HFFc6 (cell line): ENCODE measurements around the gene PTH1R. TPM values are rescaled to one million over a fixed set of nuclear protein-coding genes. Genes with fewer than 3 reads are reported as not detected.
A peak's percentile ranks its signal among the peaks of the same experiment; 100 is the strongest.

ENCODE experiments used
- DNase-seq: peaks from one replicate; pipeline ENCODE4 v3.0.0-alpha.2; 2018
- H3K27ac Mint-ChIP-seq: 2 replicates; pipeline ENCODE4 v1.8.0; 2020; ENCODE audit warnings: mild to moderate bottlenecking, mixed read lengths
- H3K27me3 Mint-ChIP-seq: 2 replicates; pipeline ENCODE4 v1.8.0; 2021; ENCODE audit warnings: mild to moderate bottlenecking, moderate library complexity, mixed read lengths; ENCODE audit not compliant: insufficient read depth
- H3K36me3 Mint-ChIP-seq: 2 replicates; pipeline ENCODE4 v1.8.0; 2021; ENCODE audit warnings: low read depth, mixed read lengths
- H3K4me1 Mint-ChIP-seq: 2 replicates; pipeline ENCODE4 v1.8.0; 2020; ENCODE audit warnings: low read depth, mixed read lengths
- H3K4me3 Mint-ChIP-seq: 2 replicates; pipeline ENCODE4 v1.8.0; 2020; ENCODE audit warnings: mild to moderate bottlenecking, moderate library complexity, mixed read lengths
- H3K9me3 Mint-ChIP-seq: 2 replicates; pipeline ENCODE4 v1.8.0; 2020; ENCODE audit warnings: mild to moderate bottlenecking, mixed read lengths
- total RNA-seq, 6 experiments: library from RNA; stranded (reverse); fragmentation: NEBNext Ultra II Directional; extraction: Animal tissue kit (Norgen Biotek cat#: 25700); gene quantifications; 2 replicates in 1 of 6; 3 replicates in 5 of 6; pipeline ENCODE4 v1.2.3, GENCODE V29; 2021
- TF ChIP-seq, protein P1 (sequence below): fragments of 200-600 bp; sonication (generic); IDR thresholded peaks from 2 replicates; pipeline ENCODE4 v1.5.0; 2021; ENCODE audit warnings: antibody characterized with exemption, mild to moderate bottlenecking

PTH1R gene
- total RNA-seq, 6 experiments from 2014 or later, result 0.09 to 1.4 (median 0.85) TPM; not detected in 1

GRCh38 chr3:46905661-46906451, 28.3 kb downstream of the PTH1R start:
- peaks cover 4% of the 10 kb centered on the region for H3K27me3 Mint-ChIP-seq
- no peak for DNase-seq
- H3K9me3 Mint-ChIP-seq, result no peaks in the 10 kb centered on the region
- H3K4me3 Mint-ChIP-seq, result no peak overlapping the region
- no peak overlapping the region for H3K27ac Mint-ChIP-seq
- peaks cover 13% of the 10 kb centered on the region for H3K4me1 Mint-ChIP-seq
- no peaks in the 10 kb centered on the region for H3K36me3 Mint-ChIP-seq
- TF ChIP-seq, protein P1, sequence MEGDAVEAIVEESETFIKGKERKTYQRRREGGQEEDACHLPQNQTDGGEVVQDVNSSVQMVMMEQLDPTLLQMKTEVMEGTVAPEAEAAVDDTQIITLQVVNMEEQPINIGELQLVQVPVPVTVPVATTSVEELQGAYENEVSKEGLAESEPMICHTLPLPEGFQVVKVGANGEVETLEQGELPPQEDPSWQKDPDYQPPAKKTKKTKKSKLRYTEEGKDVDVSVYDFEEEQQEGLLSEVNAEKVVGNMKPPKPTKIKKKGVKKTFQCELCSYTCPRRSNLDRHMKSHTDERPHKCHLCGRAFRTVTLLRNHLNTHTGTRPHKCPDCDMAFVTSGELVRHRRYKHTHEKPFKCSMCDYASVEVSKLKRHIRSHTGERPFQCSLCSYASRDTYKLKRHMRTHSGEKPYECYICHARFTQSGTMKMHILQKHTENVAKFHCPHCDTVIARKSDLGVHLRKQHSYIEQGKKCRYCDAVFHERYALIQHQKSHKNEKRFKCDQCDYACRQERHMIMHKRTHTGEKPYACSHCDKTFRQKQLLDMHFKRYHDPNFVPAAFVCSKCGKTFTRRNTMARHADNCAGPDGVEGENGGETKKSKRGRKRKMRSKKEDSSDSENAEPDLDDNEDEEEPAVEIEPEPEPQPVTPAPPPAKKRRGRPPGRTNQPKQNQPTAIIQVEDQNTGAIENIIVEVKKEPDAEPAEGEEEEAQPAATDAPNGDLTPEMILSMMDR, result no peak

- H3K27ac Mint-ChIP-seq, result no peak overlapping the region
- TF ChIP-seq, protein P1, result no peak
- peaks cover 4% of the 10 kb centered on the region for H3K27me3 Mint-ChIP-seq
- H3K9me3 Mint-ChIP-seq, result no peaks in the 10 kb centered on the region
- H3K4me3 Mint-ChIP-seq, result no peak overlapping the region
- DNase-seq, result no peak
- peaks cover 13% of the 10 kb centered on the region for H3K4me1 Mint-ChIP-seq
- H3K36me3 Mint-ChIP-seq, result no peaks in the 10 kb centered on the region
Observed at GRCh38 chr3:46906471-46907058, 29.0 kb downstream of the PTH1R start.

DNA sequence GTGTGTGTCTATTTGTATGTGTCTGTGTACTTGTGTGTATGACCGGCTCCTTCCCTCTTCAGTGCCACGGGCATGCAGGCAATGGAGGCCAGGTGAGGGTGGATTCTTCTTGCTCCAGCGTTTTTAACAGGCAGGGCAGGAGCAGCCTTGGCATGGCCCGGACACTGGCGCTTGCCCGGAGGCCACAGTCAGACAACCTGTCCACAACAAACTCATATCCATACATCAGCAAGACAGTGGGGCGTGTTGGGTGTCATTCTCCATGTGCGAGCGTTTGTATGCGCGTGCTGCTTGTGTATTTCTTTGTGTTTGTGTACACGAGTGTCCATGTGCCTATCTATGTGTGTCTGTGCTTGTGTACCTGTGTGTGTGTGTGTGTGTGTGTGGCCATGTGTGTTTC, 29.8 kb downstream of the PTH1R start:
- Mint-ChIP-seq H3K27me3 (peaks cover 4% of the 10 kb centered on the region), H3K27ac (no peak overlapping the region), H3K9me3 (no peaks in the 10 kb centered on the region), H3K36me3 (no peaks in the 10 kb centered on the region), H3K4me3 (no peak overlapping the region), H3K4me1 (peaks cover 13% of the 10 kb centered on the region)
- TF ChIP-seq, protein P1, result no peak
- no peak for DNase-seq

DNA sequence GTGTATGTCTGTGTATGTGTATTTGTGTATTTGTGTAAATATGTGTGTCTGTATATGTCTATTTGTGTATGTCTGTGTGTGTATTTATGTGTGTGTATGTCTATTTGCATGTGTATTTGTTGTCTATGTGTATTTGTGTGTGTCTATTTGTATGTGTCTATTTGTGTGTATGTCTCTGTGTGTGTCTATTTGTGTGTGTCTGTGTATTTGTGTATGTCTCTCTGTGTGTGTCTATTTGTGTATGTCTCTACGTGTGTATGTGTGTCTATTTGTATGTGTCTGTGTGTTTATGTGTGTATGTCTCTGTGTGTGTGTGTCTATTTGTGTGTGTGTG, 30.4 kb downstream of the PTH1R start:
- no peak overlapping the region for H3K27ac Mint-ChIP-seq
- H3K27me3 Mint-ChIP-seq, result peaks cover 4% of the 10 kb centered on the region
- DNase-seq, result no peak
- TF ChIP-seq, protein P1, result no peak; the same call in 1 of the 2 replicates
- peaks cover 13% of the 10 kb centered on the region for H3K4me1 Mint-ChIP-seq
- no peaks in the 10 kb centered on the region for H3K9me3 Mint-ChIP-seq
- no peaks in the 10 kb centered on the region for H3K36me3 Mint-ChIP-seq
- H3K4me3 Mint-ChIP-seq, result no peak overlapping the region

- H3K4me3 Mint-ChIP-seq, result no peak overlapping the region
- H3K36me3 Mint-ChIP-seq, result peaks cover 1% of the 10 kb centered on the region; the same call in 1 of the 2 replicates
- DNase-seq, result peak; percentile 33
- no peaks in the 10 kb centered on the region for H3K9me3 Mint-ChIP-seq
- H3K4me1 Mint-ChIP-seq, result peaks cover 12% of the 10 kb centered on the region
- H3K27ac Mint-ChIP-seq, result no peak overlapping the region
- peaks cover 4% of the 10 kb centered on the region for H3K27me3 Mint-ChIP-seq
- TF ChIP-seq, protein P1, result peak; percentile 63; the same call in 1 of the 2 replicates
Observed at GRCh38 chr3:46908294-46908985, 30.9 kb downstream of the PTH1R start.
